VCaP (cell line): Measurements from ENCODE around the gene PLEKHD1.
A peak's percentile ranks its signal among the peaks of the same experiment; 100 is the strongest.

Experiments used
- H3K27ac ChIP-seq: fragments of 450-650 bp; 2 replicates; pipeline ENCODE4 v1.5.1; 2017
- CTCF ChIP-seq: fragments of 450-650 bp; conservative IDR thresholded peaks from 2 replicates; pipeline ENCODE4 v1.5.1; 2017; ENCODE audit warnings: mild to moderate bottlenecking, moderate library complexity

The PLEKHD1 gene

GRCh38 chr14:69522026-69522425, 37.5 kb downstream of the PLEKHD1 start:
- no peak for TF ChIP-seq CTCF
- H3K27ac ChIP-seq = no peak overlapping the region

DNA sequence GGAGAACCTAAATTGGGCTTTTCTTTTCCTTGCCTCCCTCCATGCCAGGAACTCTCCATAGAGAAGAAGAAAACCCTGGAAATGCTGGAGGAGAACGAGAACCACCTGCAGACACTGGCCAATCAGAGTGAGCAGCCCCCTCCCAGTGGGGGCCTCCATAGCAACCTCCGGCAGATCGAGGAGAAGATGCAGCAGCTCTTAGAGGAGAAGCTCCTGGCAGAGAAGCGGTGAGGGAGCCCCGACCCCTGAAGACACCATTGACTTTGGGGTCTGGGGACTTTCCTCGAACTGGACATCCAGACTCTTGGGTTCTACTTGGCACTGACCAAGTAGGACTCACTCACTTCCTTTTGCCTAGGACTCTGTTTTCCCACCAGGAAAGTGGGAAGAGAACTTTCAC, 41.4 kb downstream of the PLEKHD1 start:
- H3K27ac ChIP-seq = no peak overlapping the region
- TF ChIP-seq CTCF = no peak

DNA sequence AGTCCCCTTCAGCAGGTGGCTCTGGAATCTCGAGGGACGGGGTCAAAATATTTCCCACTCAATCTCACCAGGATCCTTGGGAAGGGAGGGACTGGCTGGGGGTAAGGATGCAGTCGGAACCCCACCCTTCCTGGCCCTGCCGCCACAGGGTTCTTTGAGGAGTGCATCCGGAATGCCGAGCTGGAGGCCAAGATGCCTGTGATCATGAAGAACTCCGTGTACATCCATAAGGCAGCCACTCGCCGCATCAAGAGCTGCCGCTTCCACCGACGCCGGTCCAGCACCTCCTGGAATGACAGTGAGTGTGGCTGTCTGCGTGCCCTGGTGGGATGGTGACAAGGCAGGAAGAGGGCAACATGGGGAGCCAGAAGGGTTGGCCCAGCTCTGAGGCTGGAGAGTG, 43.1 kb downstream of the PLEKHD1 start:
- H3K27ac ChIP-seq = no peak overlapping the region
- no peak for TF ChIP-seq CTCF

- H3K27ac ChIP-seq = no peak overlapping the region
- no peak for TF ChIP-seq CTCF
Observed at GRCh38 chr14:69528143-69528542, 43.6 kb downstream of the PLEKHD1 start.

DNA sequence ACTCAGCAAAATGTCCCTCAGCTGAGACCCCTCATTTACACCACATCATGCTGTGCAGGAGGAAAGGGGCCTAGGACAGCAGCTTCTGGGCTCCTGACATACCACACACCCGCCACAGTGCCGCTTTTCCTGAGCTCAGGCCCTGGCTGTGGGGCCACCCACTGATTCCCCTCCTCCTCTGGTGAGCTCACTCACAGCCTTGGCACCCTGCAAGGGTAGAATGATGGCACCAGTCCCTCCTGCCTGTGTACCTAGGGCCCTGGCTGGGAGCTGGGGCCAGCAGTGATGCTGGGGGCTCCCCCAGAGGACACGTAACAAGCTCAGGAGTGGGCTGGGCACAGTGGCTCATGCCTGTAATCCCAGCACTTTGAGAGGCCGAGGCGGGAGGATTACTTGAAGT, 44.4 kb downstream of the PLEKHD1 start:
- TF ChIP-seq CTCF = no peak
- H3K27ac ChIP-seq = no peak overlapping the region

DNA sequence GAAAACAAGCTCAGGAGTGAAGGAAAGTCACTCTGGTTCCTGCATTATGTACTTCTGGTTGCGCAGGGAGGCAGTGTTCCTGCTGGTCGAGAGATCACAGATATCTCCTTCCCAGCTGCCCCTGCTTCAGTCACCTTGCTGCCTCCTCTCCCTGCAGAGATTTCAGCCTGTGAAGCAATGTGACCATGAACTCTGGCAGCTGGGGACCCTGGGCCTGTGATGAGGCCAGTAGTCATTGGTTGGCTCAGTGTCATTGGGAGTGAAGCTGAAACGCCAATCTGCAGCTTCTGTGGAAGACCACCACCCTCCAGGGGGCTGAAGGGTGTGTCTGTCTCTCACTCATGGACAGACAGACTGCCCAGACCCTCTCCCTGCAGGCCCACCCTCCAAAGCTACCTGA, 45.0 kb downstream of the PLEKHD1 start:
- TF ChIP-seq CTCF = no peak
- no peak overlapping the region for H3K27ac ChIP-seq

GRCh38 chr14:69530095-69530494, 45.6 kb downstream of the PLEKHD1 start:
- no peak for TF ChIP-seq CTCF
- H3K27ac ChIP-seq = peak overlapping the region; percentile 21; the same call in 1 of the 2 replicates

DNA sequence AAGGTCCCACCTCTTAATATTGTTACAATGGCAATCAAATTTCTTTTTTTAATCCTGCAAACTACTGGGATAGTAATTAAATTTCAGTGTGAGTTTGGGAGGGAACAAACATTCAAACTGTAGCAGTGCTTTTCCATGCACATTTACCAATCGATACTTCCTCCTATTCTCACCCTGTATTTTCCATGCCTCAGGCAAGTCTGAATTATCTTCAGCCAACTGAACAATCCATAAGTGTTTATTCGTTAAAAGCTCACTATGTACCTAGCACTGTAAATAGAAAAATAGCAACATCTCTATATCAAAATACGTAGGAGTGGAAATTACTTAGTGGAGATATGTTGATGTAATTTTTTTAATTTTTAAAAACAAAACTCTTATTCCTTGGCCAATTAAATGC, 46.6 kb downstream of the PLEKHD1 start:
- peak overlapping the region; percentile 21 for H3K27ac ChIP-seq
- no peak for TF ChIP-seq CTCF
